CD4-positive, CD25-positive, alpha-beta regulatory T cell (primary cell): ENCODE results near the gene TNPO2. TPM values are rescaled to one million over a fixed set of nuclear protein-coding genes. Genes with fewer than 3 reads are reported as not detected.

ENCODE experiments used
- ATAC-seq, 2 donors: fragments of 150-1000 bp; cut with Tn5 transposase; one replicate each; pipeline ENCODE4 v1.10.0; 2021; ENCODE audit warnings: low read depth in 2 of 2, moderate number of reproducible peaks in 2 of 2, moderate library complexity in 1 of 2
- DNase-seq, 3 donors: peaks; one replicate each; pipeline versions ENCODE4 v3.0.0 to v3.0.0-alpha.2; 2012 to 2022; ENCODE audit warnings: mixed read lengths in 1 of 3
- H3K27ac ChIP-seq: one replicate; pipeline ENCODE4 v1.7.0; 2013; ENCODE audit warnings: mild to moderate bottlenecking, low read length; ENCODE audit not compliant: insufficient read depth, poor library complexity, severe bottlenecking
- H3K27me3 ChIP-seq: one replicate; pipeline ENCODE4 v1.7.0; 2013; ENCODE audit warnings: low read length; ENCODE audit not compliant: control insufficient read depth, insufficient read depth
- H3K36me3 ChIP-seq: one replicate; pipeline ENCODE4 v1.7.0; 2013; ENCODE audit warnings: mild to moderate bottlenecking, low read length, moderate library complexity; ENCODE audit not compliant: control insufficient read depth, insufficient read depth
- H3K4me1 ChIP-seq: 2 replicates; pipeline ENCODE4 v1.7.0; 2013; ENCODE audit warnings: mild to moderate bottlenecking, low read length; ENCODE audit not compliant: insufficient read depth, control insufficient read depth, poor library complexity, severe bottlenecking
- H3K4me3 ChIP-seq: one replicate; pipeline ENCODE4 v1.7.0; 2013; ENCODE audit warnings: low read depth, mild to moderate bottlenecking, low read length, moderate library complexity
- H3K9me3 ChIP-seq, 2 experiments: 1 replicate in 1 of 2; 2 replicates in 1 of 2; pipeline ENCODE4 v1.7.0; 2013; ENCODE audit warnings: low read length in 2 of 2, mild to moderate bottlenecking in 1 of 2, moderate library complexity in 1 of 2; ENCODE audit not compliant: control insufficient read depth in 2 of 2
- H3K27ac Mint-ChIP-seq, 3 donors: one replicate each; pipeline ENCODE4 v1.8.0; 2020 to 2022; ENCODE audit warnings: mild to moderate bottlenecking in 3 of 3, mixed read lengths in 3 of 3, moderate library complexity in 2 of 3
- H3K27me3 Mint-ChIP-seq: one replicate; pipeline ENCODE4 v1.8.0; 2022; ENCODE audit warnings: mild to moderate bottlenecking, mixed read lengths
- H3K36me3 Mint-ChIP-seq: one replicate; pipeline ENCODE4 v1.8.0; 2020; ENCODE audit warnings: mixed read lengths
- H3K4me1 Mint-ChIP-seq, 4 donors: one replicate each; pipeline ENCODE4 v1.8.0; 2020 to 2022; ENCODE audit warnings: mixed read lengths in 4 of 4, mild to moderate bottlenecking in 1 of 4
- H3K4me3 Mint-ChIP-seq, 4 donors: one replicate each; pipeline ENCODE4 v1.8.0; 2020 to 2022; ENCODE audit warnings: mild to moderate bottlenecking in 4 of 4, mixed read lengths in 4 of 4, moderate library complexity in 3 of 4
- H3K9me3 Mint-ChIP-seq, 7 donors: one replicate each; pipeline ENCODE4 v1.8.0; 2020 to 2022; ENCODE audit warnings: mixed read lengths in 7 of 7, mild to moderate bottlenecking in 3 of 7, moderate library complexity in 2 of 7
- polyA plus RNA-seq, 4 donors: library from polyadenylated mRNA; unstranded; fragments of 300-500 nt; fragmentation: Illumina TruSeq; gene quantifications; one replicate each; pipeline ENCODE4 v1.2.3, GENCODE V29; 2021
- total RNA-seq: library from RNA; stranded (reverse); gene quantifications from one replicate; pipeline ENCODE4 v1.2.3, GENCODE V29; 2022

Gene TNPO2
- total RNA-seq (42.9 TPM), polyA plus RNA-seq (1 to 10 TPM; 1.7 to 3.1 (median 2.0) TPM)

- H3K27ac Mint-ChIP-seq, result peak within 1 kb of the TSS; percentile 83 to 97 (median 94)
- peaks cover 34% of the 10 kb centered on the region for H3K4me1 ChIP-seq
- H3K27me3 ChIP-seq, result no peaks in the 10 kb centered on the region
- ATAC-seq (peak; percentile 26 to 33), DNase-seq (peak; percentile 41 to 85 (median 70))
- peaks cover 9 to 45% (median 33%) of the 10 kb centered on the region in 4 donors for H3K4me1 Mint-ChIP-seq
- no peaks in the 10 kb centered on the region for H3K9me3 ChIP-seq
- H3K36me3 Mint-ChIP-seq, result peaks cover 7% of the 10 kb centered on the region
- H3K36me3 ChIP-seq, result peaks cover 6% of the 10 kb centered on the region
- H3K9me3 Mint-ChIP-seq, result peaks cover 0 to 4% (median 0%) of the 10 kb centered on the region in 7 donors
- peak within 1 kb of the TSS; percentile 93 to 95 (median 94) for H3K4me3 Mint-ChIP-seq
- peak within 1 kb of the TSS; percentile 92 for H3K4me3 ChIP-seq
- peak within 1 kb of the TSS; percentile 86 for H3K27ac ChIP-seq
- peaks cover 7% of the 10 kb centered on the region for H3K27me3 Mint-ChIP-seq
Measured at GRCh38 chr19:12723641-12724426, at the start of gene TNPO2. TSS of gene TNPO2 (minus strand) at chr19:12723932. CDS start at chr19:12720977, 2,955 bp downstream.

GRCh38 chr19:12772323-12772722, 48.6 kb upstream of the TNPO2 start:
- peaks cover 0 to 23% (median 12%) of the 10 kb centered on the region in 4 donors for H3K4me1 Mint-ChIP-seq
- H3K36me3 ChIP-seq, result no peaks in the 10 kb centered on the region
- no peak for ATAC-seq
- peaks cover 5% of the 10 kb centered on the region for H3K27me3 Mint-ChIP-seq
- no peaks in the 10 kb centered on the region for H3K27me3 ChIP-seq
- no peaks in the 10 kb centered on the region for H3K9me3 Mint-ChIP-seq
- peaks cover 3% of the 10 kb centered on the region for H3K36me3 Mint-ChIP-seq
- H3K4me1 ChIP-seq, result peaks cover 18% of the 10 kb centered on the region
- H3K4me3 ChIP-seq, result no peak overlapping the region
- H3K27ac ChIP-seq, result no peak overlapping the region
- H3K4me3 Mint-ChIP-seq, result no peak overlapping the region
- peak overlapping the region in 1 of 3 donors; percentile 23 for H3K27ac Mint-ChIP-seq
- H3K9me3 ChIP-seq, result no peaks in the 10 kb centered on the region
- no peak for DNase-seq

DNA sequence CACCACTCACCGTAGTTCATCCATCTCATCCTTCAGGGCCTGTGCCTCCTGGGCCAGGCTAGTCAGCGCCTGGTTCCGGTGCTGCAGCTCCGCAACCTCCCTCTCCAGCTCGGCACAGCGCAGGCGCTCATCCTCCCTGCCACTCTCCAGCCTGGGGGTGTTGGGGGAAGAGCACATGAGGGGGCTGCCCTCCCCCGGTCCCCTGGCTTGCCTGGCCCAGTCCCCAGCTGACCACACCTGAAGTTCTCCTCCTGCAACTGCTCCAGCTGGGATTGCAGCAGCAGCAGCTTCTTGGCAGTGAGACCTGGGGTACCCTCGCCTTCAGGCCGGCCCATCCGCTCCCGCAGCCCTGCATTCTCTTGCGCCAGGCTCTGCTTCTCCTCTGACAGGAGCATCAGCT, 47.2 kb upstream of the TNPO2 start:
- no peak overlapping the region for H3K4me3 Mint-ChIP-seq
- H3K36me3 Mint-ChIP-seq, result peaks cover 3% of the 10 kb centered on the region
- no peaks in the 10 kb centered on the region for H3K27me3 ChIP-seq
- H3K27me3 Mint-ChIP-seq, result peaks cover 5% of the 10 kb centered on the region
- no peak overlapping the region for H3K27ac Mint-ChIP-seq
- H3K36me3 ChIP-seq, result no peaks in the 10 kb centered on the region
- peaks cover 0 to 21% (median 12%) of the 10 kb centered on the region in 4 donors for H3K4me1 Mint-ChIP-seq
- H3K4me1 ChIP-seq, result peaks cover 12% of the 10 kb centered on the region
- H3K27ac ChIP-seq, result no peak overlapping the region
- DNase-seq (no peak), ATAC-seq (no peak)
- H3K9me3 Mint-ChIP-seq, result no peaks in the 10 kb centered on the region
- no peak overlapping the region for H3K4me3 ChIP-seq
- H3K9me3 ChIP-seq, result no peaks in the 10 kb centered on the region

DNA sequence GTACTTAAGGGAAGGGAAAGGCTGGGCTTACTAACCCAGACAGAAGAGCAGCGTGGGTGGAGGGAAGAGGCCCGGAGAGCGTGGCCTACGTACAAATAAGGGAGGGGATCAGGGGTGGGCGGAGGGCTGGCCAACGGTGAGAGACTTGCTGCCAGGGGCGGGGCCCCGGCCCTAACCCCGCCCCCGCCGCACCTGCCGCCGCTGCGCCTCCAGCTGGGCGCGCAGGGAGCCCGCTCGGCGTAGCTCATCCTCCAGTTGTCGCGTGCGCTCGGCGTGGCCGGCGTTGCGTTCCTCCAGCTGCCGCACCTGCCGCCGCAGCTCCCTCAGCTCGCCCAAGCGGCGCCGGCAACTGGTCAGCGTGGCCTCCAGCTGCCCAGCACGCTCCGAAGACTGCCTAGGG, 46.0 kb upstream of the TNPO2 start:
- Mint-ChIP-seq H3K4me3 (peak overlapping the region in 3 of 4 donors; percentile 44 to 67 (median 65)), H3K9me3 (peaks cover 0 to 1% (median 0%) of the 10 kb centered on the region in 7 donors), H3K27ac (peak overlapping the region in 1 of 3 donors; percentile 51), H3K36me3 (peaks cover 10% of the 10 kb centered on the region), H3K27me3 (peaks cover 5% of the 10 kb centered on the region), H3K4me1 (peaks cover 0 to 15% (median 12%) of the 10 kb centered on the region in 4 donors)
- H3K36me3 ChIP-seq, result no peaks in the 10 kb centered on the region
- no peaks in the 10 kb centered on the region for H3K27me3 ChIP-seq
- H3K4me3 ChIP-seq, result no peak overlapping the region
- no peaks in the 10 kb centered on the region for H3K9me3 ChIP-seq
- ATAC-seq (peak; percentile 75 to 85), DNase-seq (peak; percentile 38 to 84 (median 47))
- no peak overlapping the region for H3K27ac ChIP-seq
- peaks cover 5% of the 10 kb centered on the region for H3K4me1 ChIP-seq

DNA sequence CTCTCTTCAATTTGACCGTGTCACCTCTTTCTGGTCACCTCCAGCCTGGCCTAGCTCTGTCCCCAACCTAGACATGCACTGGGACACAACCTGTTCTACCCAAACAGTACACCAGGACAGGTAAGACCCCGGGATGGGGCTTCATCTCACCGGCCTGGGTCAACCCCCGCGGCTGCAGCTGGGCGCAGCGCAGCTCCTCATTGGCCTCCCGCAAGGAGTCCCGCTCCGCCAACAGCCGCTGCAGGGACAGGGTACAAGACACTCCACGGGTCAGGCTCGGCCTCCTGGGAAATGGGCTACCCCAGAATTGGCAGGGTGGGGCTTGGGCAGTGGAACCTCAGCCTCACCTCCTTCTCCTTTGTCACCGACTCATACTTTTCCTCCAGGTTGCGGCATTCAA, 43.9 kb upstream of the TNPO2 start:
- Mint-ChIP-seq H3K27ac (peak overlapping the region in 1 of 3 donors; percentile 18), H3K27me3 (no peaks in the 10 kb centered on the region), H3K4me1 (peaks cover 0 to 8% (median 4%) of the 10 kb centered on the region in 4 donors), H3K9me3 (peaks cover 0 to 1% (median 0%) of the 10 kb centered on the region in 7 donors), H3K36me3 (peaks cover 7% of the 10 kb centered on the region), H3K4me3 (no peak overlapping the region)
- no peak for DNase-seq
- Histone ChIP-seq H3K27ac (no peak overlapping the region), H3K27me3 (no peaks in the 10 kb centered on the region), H3K9me3 (no peaks in the 10 kb centered on the region), H3K4me3 (no peak overlapping the region), H3K4me1 (peaks cover 5% of the 10 kb centered on the region), H3K36me3 (no peaks in the 10 kb centered on the region)
- ATAC-seq, result no peak

- no peaks in the 10 kb centered on the region for H3K27me3 Mint-ChIP-seq
- peaks cover 0 to 1% (median 0%) of the 10 kb centered on the region in 7 donors for H3K9me3 Mint-ChIP-seq
- Histone ChIP-seq H3K27me3 (no peaks in the 10 kb centered on the region), H3K9me3 (no peaks in the 10 kb centered on the region), H3K4me3 (no peak overlapping the region), H3K4me1 (peaks cover 5% of the 10 kb centered on the region), H3K36me3 (no peaks in the 10 kb centered on the region), H3K27ac (no peak overlapping the region)
- no peak overlapping the region for H3K27ac Mint-ChIP-seq
- H3K4me3 Mint-ChIP-seq, result no peak overlapping the region
- DNase-seq (no peak), ATAC-seq (no peak)
- H3K4me1 Mint-ChIP-seq, result peaks cover 0 to 8% (median 4%) of the 10 kb centered on the region in 4 donors
- H3K36me3 Mint-ChIP-seq, result peaks cover 7% of the 10 kb centered on the region
Measured at GRCh38 chr19:12767150-12767549, 43.4 kb upstream of the TNPO2 start.

DNA sequence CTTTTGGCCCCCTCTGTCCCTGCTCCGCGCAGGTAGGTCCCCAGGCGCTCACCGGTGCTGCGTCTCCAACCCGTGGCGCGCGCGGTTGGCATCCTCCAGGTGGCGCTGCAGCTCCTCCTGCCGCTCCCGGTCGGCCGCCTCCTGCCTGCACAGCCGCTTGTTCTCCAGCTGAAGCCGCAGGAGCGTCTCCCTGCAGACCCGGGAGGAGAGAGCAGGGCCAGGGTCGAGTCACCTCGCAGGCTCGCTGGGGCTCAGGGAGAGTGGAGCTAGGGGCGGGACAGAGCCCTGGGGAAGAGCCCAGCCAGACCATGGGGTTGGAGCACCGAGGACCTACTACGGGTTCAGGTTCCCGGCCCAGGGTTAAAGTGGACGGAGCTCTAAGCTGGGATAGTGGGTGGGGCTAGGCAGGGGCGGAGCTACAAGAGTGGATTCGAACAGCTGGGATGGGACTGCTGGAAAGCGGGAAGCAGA, 42.4 kb upstream of the TNPO2 start:
- Mint-ChIP-seq H3K9me3 (peaks cover 0 to 1% (median 0%) of the 10 kb centered on the region in 7 donors), H3K27me3 (no peaks in the 10 kb centered on the region), H3K36me3 (peaks cover 7% of the 10 kb centered on the region), H3K27ac (no peak overlapping the region), H3K4me1 (peaks cover 0 to 8% (median 4%) of the 10 kb centered on the region in 4 donors), H3K4me3 (no peak overlapping the region)
- ATAC-seq (peak in 1 of 2 donors; percentile 50), DNase-seq (peak; percentile 68 to 81 (median 71))
- Histone ChIP-seq H3K27me3 (no peaks in the 10 kb centered on the region), H3K9me3 (no peaks in the 10 kb centered on the region), H3K4me3 (no peak overlapping the region), H3K27ac (no peak overlapping the region), H3K36me3 (no peaks in the 10 kb centered on the region), H3K4me1 (peaks cover 5% of the 10 kb centered on the region)
